HG03175 (cell line): ENCODE measurements around the gene RNF41.

Source experiments
- ATAC-seq: cut with Tn5 transposase; IDR thresholded peaks from one replicate; pipeline ENCODE4 v1.9.1; 2021; ENCODE audit warnings: mild to moderate bottlenecking, moderate library complexity; ENCODE audit not compliant: unreplicated experiment

The RNF41 gene

GRCh38 chr12:56154818-56155217 is 66.9 kb downstream of the RNF41 start:
- ATAC-seq: no peak

GRCh38 chr12:56154246-56154771 is 67.4 kb downstream of the RNF41 start:
- ATAC-seq: no peak

DNA sequence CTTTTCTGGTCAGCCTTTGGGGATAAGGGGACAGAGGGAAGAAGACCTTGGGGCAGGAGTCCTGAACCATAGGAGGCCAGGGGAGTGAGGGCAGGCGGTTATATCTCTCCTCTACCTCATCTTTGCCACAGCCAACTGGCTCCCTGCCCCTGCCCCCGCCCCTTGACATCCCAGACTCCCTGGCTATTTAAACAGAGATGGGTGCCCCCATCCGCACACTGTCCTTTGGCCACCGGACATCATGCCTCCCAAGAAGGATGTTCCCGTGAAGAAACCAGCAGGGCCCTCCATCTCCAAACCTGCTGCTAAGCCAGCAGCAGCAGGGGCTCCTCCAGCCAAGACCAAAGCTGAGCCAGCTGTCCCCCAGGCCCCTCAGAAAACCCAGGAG is 68.0 kb downstream of the RNF41 start:
- no peak for ATAC-seq

DNA sequence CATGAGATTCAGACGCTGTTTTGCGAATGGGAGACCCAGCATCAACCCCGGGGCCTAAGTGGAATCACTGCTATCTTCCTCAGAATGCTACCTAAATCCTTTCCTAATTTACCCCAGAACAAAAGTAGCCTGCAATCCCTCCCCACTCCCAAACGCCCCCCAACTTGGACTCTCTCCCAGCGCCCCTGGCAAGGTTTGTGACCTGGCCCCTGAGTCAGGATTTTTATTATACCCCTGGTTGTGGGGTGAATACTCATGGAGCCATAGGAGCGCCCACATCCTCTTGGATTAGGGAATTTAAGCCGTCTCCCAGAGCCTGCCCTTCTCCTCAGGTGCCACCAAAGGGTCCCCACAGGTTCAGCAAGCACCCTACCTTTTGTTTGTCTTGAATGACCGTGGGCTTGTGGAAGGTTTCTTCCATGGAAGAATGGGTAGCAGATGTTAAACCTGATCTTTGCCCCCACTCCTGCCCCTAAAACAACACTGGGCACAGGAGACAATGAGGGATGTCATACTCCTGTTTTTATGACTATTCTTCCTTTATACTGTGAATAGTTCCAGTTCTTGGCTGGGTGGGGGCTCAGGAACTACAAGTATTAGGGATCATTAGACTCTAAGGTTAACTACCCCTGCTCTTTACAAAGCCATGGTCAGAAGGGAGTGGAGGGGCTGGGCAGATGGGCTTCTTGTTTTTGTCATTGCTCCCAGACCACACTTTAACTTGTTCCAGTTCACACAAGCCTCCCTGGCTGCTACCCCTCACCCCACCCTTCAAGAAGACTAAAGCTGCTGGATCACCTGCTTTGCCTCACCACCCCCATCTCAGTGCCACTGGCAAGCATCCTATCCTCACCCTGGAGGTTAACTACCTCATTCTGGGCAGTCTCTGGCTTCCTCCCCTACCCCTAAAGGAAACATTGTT is 68.7 kb downstream of the RNF41 start:
- ATAC-seq: no peak
